Measurements from ENCODE around the gene TMF1. TPM values are rescaled to one million over a fixed set of nuclear protein-coding genes. Genes with fewer than 3 reads are reported as not detected.

Gene TMF1
- total RNA-seq, 4 donors from 2014 or later: 15.5 to 53.2 (median 39.9) TPM

DNA sequence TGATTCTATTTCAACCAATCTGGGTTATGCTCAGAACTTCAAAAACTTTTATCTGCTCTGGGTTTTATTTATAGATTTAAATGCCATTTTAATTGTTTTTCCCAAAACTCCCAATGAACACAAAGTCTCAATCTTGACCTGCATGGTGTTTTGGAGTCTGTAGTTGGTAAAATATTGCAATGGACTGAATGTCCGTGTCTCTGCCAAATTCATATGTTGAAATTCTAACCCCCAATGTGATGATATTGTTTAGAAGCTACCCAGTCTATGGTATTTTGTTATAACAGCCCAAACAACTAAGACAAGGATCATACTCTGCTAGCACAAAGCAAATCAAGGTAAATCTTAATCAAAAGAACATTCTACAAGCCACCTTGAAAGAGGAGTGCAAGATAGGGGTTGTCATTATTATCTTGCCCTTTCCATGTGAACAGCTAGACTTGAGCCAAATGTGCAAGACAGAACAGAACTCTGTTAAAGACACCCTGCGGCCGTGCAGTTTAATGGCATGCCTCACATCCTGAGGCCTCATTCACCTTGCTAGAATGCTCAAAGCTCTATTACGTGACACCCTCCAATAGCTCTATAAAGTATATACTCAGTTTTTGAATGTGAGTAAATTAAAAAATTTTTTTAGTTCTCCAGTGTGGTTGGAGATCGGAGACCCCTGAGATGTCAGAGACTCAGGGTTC is 46.2 kb downstream of the TMF1 start:
- Histone ChIP-seq H3K27ac (no peak overlapping the region), H3K4me3 (no peak overlapping the region), H3K4me1 (peaks cover 0 to 3% (median 3%) of the 10 kb centered on the region in 4 donors), H3K27me3 (no peaks in the 10 kb centered on the region), H3K9me3 (no peaks in the 10 kb centered on the region), H3K36me3 (peaks cover 0 to 36% (median 2%) of the 10 kb centered on the region in 4 donors)
- intact Hi-C loops (cut with DNase I; ENCODE audit: low total_unique reads): no loop called here
- no peak for DNase-seq
- TF ChIP-seq POLR2A (IDR thresholded peaks at IDR 0.05): no peak
- TF ChIP-seq EP300 (IDR thresholded peaks at IDR 0.05; ENCODE audit: low read depth): no peak
- TF ChIP-seq POLR2AphosphoS5 (IDR thresholded peaks at IDR 0.05): no peak
- TF ChIP-seq, protein P1, sequence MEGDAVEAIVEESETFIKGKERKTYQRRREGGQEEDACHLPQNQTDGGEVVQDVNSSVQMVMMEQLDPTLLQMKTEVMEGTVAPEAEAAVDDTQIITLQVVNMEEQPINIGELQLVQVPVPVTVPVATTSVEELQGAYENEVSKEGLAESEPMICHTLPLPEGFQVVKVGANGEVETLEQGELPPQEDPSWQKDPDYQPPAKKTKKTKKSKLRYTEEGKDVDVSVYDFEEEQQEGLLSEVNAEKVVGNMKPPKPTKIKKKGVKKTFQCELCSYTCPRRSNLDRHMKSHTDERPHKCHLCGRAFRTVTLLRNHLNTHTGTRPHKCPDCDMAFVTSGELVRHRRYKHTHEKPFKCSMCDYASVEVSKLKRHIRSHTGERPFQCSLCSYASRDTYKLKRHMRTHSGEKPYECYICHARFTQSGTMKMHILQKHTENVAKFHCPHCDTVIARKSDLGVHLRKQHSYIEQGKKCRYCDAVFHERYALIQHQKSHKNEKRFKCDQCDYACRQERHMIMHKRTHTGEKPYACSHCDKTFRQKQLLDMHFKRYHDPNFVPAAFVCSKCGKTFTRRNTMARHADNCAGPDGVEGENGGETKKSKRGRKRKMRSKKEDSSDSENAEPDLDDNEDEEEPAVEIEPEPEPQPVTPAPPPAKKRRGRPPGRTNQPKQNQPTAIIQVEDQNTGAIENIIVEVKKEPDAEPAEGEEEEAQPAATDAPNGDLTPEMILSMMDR (IDR thresholded peaks at IDR 0.05): no peak
- in situ Hi-C loops (cut with MboI; ENCODE audit: low pct_ligation_motif_present in 1 of 4, low pct_unique_long_range_greater_than_20kb in 1 of 4, low sequenced_read_pairs in 3 of 4): no loop called here
- WGBS, 2 donors (ENCODE audit: low coverage in 1 of 2): 89 to 96% methylated on average over 5 of the region's 5 CpGs

DNA sequence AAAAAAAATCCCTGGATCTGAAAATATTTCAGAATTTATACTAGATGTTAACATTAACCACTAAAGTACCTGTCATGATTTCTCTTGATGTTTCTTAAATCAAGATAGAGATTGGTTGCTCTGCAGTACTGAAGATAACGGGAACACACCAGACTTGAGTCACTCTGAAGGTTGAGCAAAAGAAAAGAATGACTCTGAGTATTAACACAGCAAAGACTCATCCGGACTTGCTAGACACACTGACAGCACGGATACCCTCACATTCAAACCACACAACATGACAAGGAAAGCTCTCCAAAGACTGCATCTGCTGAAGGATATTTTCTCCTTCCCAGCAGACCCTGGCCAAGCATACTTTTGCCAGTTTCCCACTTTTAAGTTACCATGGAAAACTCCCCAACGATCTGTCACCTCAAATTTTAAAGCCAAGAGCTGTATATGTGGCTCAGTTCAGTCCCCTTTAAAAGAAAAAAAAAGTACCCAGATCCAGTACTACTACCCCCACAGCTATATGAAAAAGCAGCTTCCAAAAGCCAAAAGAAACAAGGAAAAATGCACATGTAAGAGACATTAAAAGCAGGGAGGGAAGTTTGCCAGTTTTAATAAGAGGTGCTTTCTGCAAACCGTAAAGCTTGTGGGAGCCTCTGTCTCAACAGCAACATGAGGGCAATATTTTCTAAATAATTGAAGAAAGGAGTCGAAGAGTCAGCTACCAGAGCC is 46.9 kb downstream of the TMF1 start:
- intact Hi-C loops (cut with DNase I; ENCODE audit: low total_unique reads): no loop called here
- 75 to 89% methylated on average over 5 to 6 of the region's 6 CpGs for WGBS, 2 donors (ENCODE audit: low coverage in 1 of 2)
- H3K9me3 ChIP-seq: no peaks in the 10 kb centered on the region
- peaks cover 0 to 3% (median 2%) of the 10 kb centered on the region in 4 donors for H3K4me1 ChIP-seq
- H3K27ac ChIP-seq: no peak overlapping the region
- no peak overlapping the region for H3K4me3 ChIP-seq
- TF ChIP-seq EP300 (IDR thresholded peaks at IDR 0.05; ENCODE audit: low read depth) (no peak), POLR2A (IDR thresholded peaks at IDR 0.05) (no peak), POLR2AphosphoS5 (IDR thresholded peaks at IDR 0.05) (no peak)
- TF ChIP-seq, protein P1 (IDR thresholded peaks at IDR 0.05): no peak
- peaks cover 0 to 36% (median 2%) of the 10 kb centered on the region in 4 donors for H3K36me3 ChIP-seq
- in situ Hi-C loops (cut with MboI; ENCODE audit: low pct_ligation_motif_present in 1 of 4, low pct_unique_long_range_greater_than_20kb in 1 of 4, low sequenced_read_pairs in 3 of 4): no loop called here
- no peak for DNase-seq
- H3K27me3 ChIP-seq: no peaks in the 10 kb centered on the region

DNA sequence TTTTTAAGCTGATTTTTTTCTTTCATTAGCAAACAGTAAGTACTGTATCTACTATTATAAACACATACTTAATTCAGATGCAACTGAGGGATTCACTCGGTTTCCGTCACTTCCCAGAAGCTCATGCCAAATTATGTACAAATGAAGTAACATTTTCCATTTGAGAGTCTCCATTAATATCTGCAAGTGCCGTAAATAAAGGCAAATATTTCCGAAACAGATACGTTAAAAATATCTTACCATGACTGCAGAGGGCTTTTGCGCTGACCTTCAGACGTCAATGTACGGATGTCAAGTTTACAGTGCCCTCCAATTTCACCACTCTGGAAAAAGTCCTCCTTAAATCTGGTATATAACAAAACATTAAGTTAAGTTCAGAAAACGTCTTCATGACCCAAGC is 48.0 kb downstream of the TMF1 start:
- intact Hi-C loops (cut with DNase I; ENCODE audit: low total_unique reads): no loop called here
- Histone ChIP-seq H3K36me3 (peaks cover 0 to 36% (median 2%) of the 10 kb centered on the region in 4 donors), H3K27ac (no peak overlapping the region), H3K27me3 (no peaks in the 10 kb centered on the region), H3K9me3 (no peaks in the 10 kb centered on the region), H3K4me1 (no peaks in the 10 kb centered on the region), H3K4me3 (no peak overlapping the region)
- DNase-seq: no peak
- WGBS, 2 donors (ENCODE audit: low coverage in 1 of 2): 93 to 94% methylated on average over 9 of the region's 9 CpGs
- in situ Hi-C loops (cut with MboI; ENCODE audit: low pct_ligation_motif_present in 1 of 4, low pct_unique_long_range_greater_than_20kb in 1 of 4, low sequenced_read_pairs in 3 of 4): no loop called here
- no peak for TF ChIP-seq POLR2A (IDR thresholded peaks at IDR 0.05)
- no peak for TF ChIP-seq EP300 (IDR thresholded peaks at IDR 0.05; ENCODE audit: low read depth)
- no peak for TF ChIP-seq POLR2AphosphoS5 (IDR thresholded peaks at IDR 0.05)
- TF ChIP-seq, protein P1 (IDR thresholded peaks at IDR 0.05): no peak

DNA sequence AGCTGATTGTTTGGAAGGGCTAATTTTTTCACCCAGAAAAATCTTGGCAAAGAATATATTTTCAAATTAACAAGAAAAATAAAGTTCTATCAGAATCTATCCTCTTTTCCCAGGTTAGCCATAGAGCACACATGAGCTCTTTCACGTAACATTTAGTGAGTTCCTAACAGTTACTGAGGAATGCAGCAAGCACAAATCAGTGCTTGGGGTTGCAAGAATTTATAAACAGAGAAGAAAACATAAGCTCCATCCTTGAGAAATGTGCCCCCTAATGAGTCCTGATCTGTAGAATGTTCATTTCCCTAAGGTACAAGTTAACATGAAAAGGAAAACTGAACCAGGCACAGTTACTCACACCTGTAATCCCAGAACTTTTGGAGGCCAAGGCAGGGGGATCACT is 52.5 kb downstream of the TMF1 start:
- Histone ChIP-seq H3K9me3 (no peaks in the 10 kb centered on the region), H3K27me3 (no peaks in the 10 kb centered on the region), H3K4me3 (no peak overlapping the region), H3K36me3 (peaks cover 0 to 32% (median 2%) of the 10 kb centered on the region in 4 donors), H3K4me1 (no peaks in the 10 kb centered on the region), H3K27ac (no peak overlapping the region)
- 73% methylated on average over 1 of the region's 1 CpG; no CpG with 5 or more reads in 1 of the 2 donors for WGBS, 2 donors (ENCODE audit: low coverage in 1 of 2)
- intact Hi-C loops (cut with DNase I; ENCODE audit: low total_unique reads) (no loop called here), in situ Hi-C loops (cut with MboI; ENCODE audit: low pct_ligation_motif_present in 1 of 4, low pct_unique_long_range_greater_than_20kb in 1 of 4, low sequenced_read_pairs in 3 of 4) (no loop called here)
- TF ChIP-seq POLR2AphosphoS5 (IDR thresholded peaks at IDR 0.05) (no peak), POLR2A (IDR thresholded peaks at IDR 0.05) (no peak), EP300 (IDR thresholded peaks at IDR 0.05; ENCODE audit: low read depth) (no peak)
- TF ChIP-seq, protein P1 (IDR thresholded peaks at IDR 0.05): no peak
- DNase-seq: no peak

All from transverse colon (tissue), 4 donors.